ENCODE measurements around the gene MTERF4.

The MTERF4 gene

GRCh38 chr2:241049739-241050623 lies 52.1 kb downstream of the MTERF4 start:
- DNase-seq = no peak

- DNase-seq = no peak
Measured at GRCh38 chr2:241048949-241049343, 53.1 kb downstream of the MTERF4 start.

GRCh38 chr2:241048149-241048948 lies 53.7 kb downstream of the MTERF4 start:
- no peak for DNase-seq

GRCh38 chr2:241047253-241048010 lies 54.7 kb downstream of the MTERF4 start:
- no peak for DNase-seq
